ENCODE measurements around the gene ZNF33A. TPM values are rescaled to one million over a fixed set of nuclear protein-coding genes. Genes with fewer than 3 reads are reported as not detected.
"Not testable (repeated sequence)": the region's sequence is repeated elsewhere in the genome, so short reads cannot be mapped to it uniquely, and the experiment has no call there.

ZNF33A gene
- total RNA-seq, 2 donors from 2014 or later = 30.4 to 32.8 TPM

- Histone ChIP-seq H3K4me1 (no peaks in the 10 kb centered on the region), H3K4me3 (no peak overlapping the region), H3K27ac (no peak overlapping the region), H3K27me3 (no peaks in the 10 kb centered on the region), H3K9me3 (no peaks in the 10 kb centered on the region), H3K9ac (ENCODE audit: low read depth in 2 of 2, low read length in 2 of 2) (no peak overlapping the region), H3K36me3 (no peaks in the 10 kb centered on the region)
- TF ChIP-seq CTCF (IDR thresholded peaks at IDR 0.05) = no peak
- no peak for DNase-seq
- intact Hi-C loops (cut with DNase I) = no loop called here
These were observed 2.9 kb upstream of the ZNF33A start for GRCh38 chr10:38007551-38007950.

GRCh38 chr10:38007991-38008390 lies 2.5 kb upstream of the ZNF33A start:
- no peak overlapping the region for H3K4me3 ChIP-seq
- no peak overlapping the region for H3K9ac ChIP-seq (ENCODE audit: low read depth in 2 of 2, low read length in 2 of 2)
- DNase-seq = no peak
- H3K27ac ChIP-seq = no peak overlapping the region
- intact Hi-C loops (cut with DNase I) = no loop called here
- no peaks in the 10 kb centered on the region for H3K27me3 ChIP-seq
- H3K4me1 ChIP-seq = no peaks in the 10 kb centered on the region
- TF ChIP-seq CTCF (IDR thresholded peaks at IDR 0.05) = no peak
- H3K36me3 ChIP-seq = no peaks in the 10 kb centered on the region
- no peaks in the 10 kb centered on the region for H3K9me3 ChIP-seq

GRCh38 chr10:38016354-38016753 lies 5.9 kb downstream of the ZNF33A start:
- Histone ChIP-seq H3K9ac (ENCODE audit: low read depth in 2 of 2, low read length in 2 of 2) (no peak overlapping the region), H3K36me3 (peaks cover 5% of the 10 kb centered on the region), H3K4me3 (no peak overlapping the region), H3K9me3 (no peaks in the 10 kb centered on the region), H3K27me3 (no peaks in the 10 kb centered on the region), H3K4me1 (no peaks in the 10 kb centered on the region), H3K27ac (no peak overlapping the region)
- intact Hi-C loops (cut with DNase I) = loop anchor here (10.0 kb wide), 1 partner anchor 78 kb away; the partner anchor contains the start of gene ZNF37A
- TF ChIP-seq CTCF (IDR thresholded peaks at IDR 0.05) = no peak
- DNase-seq = no peak

GRCh38 chr10:38019124-38019523 lies 8.6 kb downstream of the ZNF33A start:
- not testable (repeated sequence) for DNase-seq; H3K4me3 ChIP-seq; H3K36me3 ChIP-seq; H3K9ac ChIP-seq (ENCODE audit: low read depth in 2 of 2, low read length in 2 of 2); H3K9me3 ChIP-seq; H3K4me1 ChIP-seq; H3K27ac ChIP-seq; H3K27me3 ChIP-seq
- intact Hi-C loops (cut with DNase I) = loop anchor here (10.0 kb wide), 1 partner anchor 76 kb away; the partner anchor contains the start of gene ZNF37A

GRCh38 chr10:38025283-38025682 lies 14.8 kb downstream of the ZNF33A start:
- intact Hi-C loops (cut with DNase I) = no loop called here
- Histone ChIP-seq H3K27me3 (no peaks in the 10 kb centered on the region), H3K9ac (ENCODE audit: low read depth in 2 of 2, low read length in 2 of 2) (no peak overlapping the region), H3K9me3 (no peaks in the 10 kb centered on the region), H3K36me3 (peaks cover 4% of the 10 kb centered on the region), H3K27ac (no peak overlapping the region), H3K4me3 (no peak overlapping the region), H3K4me1 (no peaks in the 10 kb centered on the region)
- TF ChIP-seq CTCF (IDR thresholded peaks at IDR 0.05) = no peak
- no peak for DNase-seq

GRCh38 chr10:38027986-38028385 lies 17.5 kb downstream of the ZNF33A start:
- intact Hi-C loops (cut with DNase I) = no loop called here

More at GRCh38 chr10:38027986-38028385, 17.5 kb downstream of the ZNF33A start:
- Histone ChIP-seq H3K9me3 (no peaks in the 10 kb centered on the region), H3K9ac (ENCODE audit: low read depth in 2 of 2, low read length in 2 of 2) (no peak overlapping the region), H3K4me3 (no peak overlapping the region), H3K4me1 (no peaks in the 10 kb centered on the region), H3K27ac (no peak overlapping the region), H3K27me3 (no peaks in the 10 kb centered on the region), H3K36me3 (peaks cover 4% of the 10 kb centered on the region)
- no peak for DNase-seq
- TF ChIP-seq CTCF (IDR thresholded peaks at IDR 0.05) = no peak

Data from colonic mucosa (tissue), 4 donors.